ENCODE data around the gene DTNA.

The DTNA gene

GRCh38 chr18:34809451-34810072, 99.5 kb downstream of the DTNA start:
- DNase-seq: no peak

- no peak for DNase-seq
Measured at GRCh38 chr18:34816183-34816582, 106.1 kb downstream of the DTNA start.

DNA sequence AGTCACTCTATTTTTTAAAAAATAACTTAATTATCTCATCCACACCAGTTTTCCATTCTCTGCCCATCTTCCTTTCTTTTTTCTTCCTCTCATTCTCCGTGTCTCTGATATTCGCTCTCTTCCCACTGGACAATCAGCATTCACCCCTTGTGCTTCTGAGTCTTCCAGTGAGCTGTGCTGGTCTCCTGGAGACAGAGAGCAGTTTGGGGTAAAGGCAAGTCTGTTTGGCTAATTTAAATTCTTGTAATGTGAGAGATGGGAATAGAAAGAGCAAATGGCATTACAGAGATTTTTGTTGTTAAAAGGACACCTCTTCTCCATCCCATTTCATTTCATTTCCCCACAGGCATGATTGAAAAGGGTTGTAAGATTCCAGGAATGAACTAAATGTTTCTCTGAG, 107.5 kb downstream of the DTNA start:
- no peak for DNase-seq

DNA sequence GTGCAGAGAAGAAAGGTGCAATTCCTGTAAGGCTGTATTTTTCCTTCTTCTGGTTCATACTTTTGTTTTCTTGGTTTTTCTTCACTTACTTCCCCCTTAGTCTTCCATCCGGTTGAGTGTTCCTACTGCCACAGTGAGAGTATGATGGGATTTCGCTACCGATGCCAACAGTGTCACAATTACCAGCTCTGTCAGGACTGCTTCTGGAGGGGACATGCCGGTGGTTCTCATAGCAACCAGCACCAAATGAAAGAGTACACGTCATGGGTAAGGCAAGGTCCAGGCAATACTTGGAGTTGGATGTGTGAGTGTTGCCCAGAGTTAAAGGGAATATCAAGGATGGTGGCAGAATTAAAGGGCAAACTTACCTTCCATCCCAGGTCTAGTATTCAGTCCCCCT, 108.0 kb downstream of the DTNA start:
- no peak for DNase-seq

DNA sequence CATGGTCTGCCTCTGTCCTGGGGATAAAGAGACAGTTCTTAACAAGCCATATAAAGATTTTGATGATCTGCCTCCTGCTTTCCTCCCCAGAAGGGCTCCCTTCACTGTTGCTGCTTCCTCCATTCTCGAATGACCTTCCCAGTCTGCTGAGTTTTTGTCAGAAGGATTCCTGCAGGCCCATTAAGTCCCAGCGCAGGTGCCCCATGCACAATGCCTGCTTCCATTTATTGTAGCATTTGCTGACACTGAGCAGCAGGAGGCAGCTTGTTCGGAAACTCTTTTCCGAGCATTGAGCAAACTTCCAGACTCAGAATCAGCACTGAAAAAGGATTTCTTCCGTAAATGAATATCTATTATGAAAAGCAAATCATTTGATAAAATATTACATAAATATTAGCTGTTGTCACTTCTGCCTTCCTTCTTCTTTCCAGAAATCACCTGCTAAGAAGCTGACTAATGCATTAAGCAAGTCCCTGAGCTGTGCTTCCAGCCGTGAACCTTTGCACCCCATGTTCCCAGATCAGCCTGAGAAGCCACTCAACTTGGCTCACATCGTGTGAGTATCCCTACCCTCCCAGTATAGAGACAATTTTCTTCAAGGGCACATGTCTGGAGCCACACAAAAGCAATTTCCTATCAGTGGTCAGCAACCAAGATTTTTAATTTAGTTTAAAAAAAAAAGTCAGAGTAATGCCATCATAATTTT, 110.4 kb downstream of the DTNA start:
- DNase-seq: no peak

GRCh38 chr18:34821669-34822210, 111.6 kb downstream of the DTNA start:
- DNase-seq: no peak

GRCh38 chr18:34828093-34828492, 118.0 kb downstream of the DTNA start:
- DNase-seq: no peak

DNA sequence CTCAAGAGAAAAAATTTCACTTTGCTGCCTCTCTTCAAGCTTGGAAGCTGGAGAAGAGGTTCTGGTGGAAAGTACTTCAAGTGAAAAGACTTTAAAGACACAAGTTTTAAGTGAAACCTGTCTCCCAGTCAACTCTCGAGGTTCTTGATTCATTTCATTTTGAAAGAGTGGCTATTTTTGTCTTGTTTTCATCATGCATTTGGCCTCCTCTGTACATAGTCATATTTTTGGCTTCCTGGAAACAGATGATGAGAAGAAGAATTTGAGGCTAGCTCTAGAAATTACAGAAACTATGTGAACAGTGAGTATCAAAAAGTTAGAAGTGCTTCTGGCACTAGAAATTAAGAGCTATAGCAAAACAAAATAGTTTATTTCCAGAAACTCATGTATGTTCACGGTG, 124.8 kb downstream of the DTNA start:
- peak; percentile 26 for DNase-seq

GRCh38 chr18:34835466-34835865, 125.4 kb downstream of the DTNA start:
- DNase-seq: no peak

DNA sequence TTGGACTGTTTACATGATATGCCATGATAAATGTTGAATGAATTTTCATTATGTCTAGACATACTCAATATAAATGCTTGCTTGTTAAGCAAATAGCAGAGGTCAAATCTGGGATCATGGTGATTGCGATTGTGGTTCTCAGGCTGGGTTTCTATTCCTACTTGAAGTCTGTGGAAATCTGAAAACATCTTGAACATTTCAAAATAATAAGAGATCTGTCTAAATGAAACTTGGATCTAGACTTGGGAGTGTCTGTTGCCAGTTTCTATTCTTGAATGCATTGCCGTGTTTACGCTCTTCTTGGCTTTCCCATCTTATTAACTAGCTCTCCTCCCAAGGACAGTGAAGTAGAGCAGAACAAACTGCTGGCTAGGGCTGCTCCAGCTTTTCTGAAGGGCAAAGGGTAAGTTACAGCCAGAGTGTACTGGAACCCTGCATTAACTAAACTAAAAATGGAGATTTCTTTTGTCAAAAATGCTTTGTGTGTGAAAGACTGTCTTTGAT, 127.7 kb downstream of the DTNA start:
- no peak for DNase-seq

GRCh38 chr18:34838669-34839068, 128.6 kb downstream of the DTNA start:
- DNase-seq: no peak

DNA sequence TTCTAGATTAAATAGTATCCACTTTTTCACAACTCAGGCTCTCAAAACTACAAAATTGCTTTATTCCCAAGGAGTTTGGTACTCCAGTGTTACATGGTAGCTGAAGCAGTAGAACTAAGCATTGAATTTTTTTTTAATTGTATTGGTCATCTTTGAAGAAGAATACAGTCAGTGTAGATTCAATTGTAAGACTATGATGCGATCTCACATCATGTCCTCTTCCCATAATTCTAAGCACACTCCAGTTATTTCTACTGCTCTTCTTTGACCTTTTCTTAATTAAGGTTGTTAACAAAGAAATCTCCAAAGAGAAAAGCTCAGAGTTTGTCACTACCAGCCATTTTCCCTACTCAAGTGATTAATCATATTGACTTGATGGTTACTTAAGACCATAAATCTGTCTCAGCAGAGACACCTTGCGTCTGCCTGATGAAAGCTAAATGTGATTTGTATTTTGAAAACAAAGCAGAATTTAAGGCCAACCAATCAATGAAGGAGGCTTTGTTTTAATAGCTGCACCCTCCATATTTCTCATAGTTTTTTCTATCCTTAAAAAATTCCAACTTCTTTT, 130.2 kb downstream of the DTNA start:
- no peak for DNase-seq

- no peak for DNase-seq
Measured at GRCh38 chr18:34841891-34842290, 131.8 kb downstream of the DTNA start.

DNA sequence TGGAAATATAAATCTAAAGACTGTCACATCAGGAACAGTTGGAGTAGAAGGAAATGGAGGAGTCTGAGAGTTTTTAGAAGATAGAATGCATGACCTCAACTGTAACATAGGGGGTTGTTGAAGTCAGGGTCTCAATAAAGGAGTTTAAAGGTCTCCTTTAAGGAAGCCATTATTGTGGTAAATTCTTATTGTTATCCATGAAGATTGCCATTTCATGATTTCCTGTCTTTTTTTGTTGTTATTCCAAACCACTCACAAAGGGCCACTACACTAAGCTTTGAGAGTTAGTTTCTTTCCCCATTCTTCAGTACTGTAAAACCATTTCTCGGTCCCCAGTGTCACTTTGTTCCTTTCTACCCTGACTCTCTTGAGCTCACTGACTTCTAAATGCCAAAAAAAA, 134.0 kb downstream of the DTNA start:
- DNase-seq: no peak

DNA sequence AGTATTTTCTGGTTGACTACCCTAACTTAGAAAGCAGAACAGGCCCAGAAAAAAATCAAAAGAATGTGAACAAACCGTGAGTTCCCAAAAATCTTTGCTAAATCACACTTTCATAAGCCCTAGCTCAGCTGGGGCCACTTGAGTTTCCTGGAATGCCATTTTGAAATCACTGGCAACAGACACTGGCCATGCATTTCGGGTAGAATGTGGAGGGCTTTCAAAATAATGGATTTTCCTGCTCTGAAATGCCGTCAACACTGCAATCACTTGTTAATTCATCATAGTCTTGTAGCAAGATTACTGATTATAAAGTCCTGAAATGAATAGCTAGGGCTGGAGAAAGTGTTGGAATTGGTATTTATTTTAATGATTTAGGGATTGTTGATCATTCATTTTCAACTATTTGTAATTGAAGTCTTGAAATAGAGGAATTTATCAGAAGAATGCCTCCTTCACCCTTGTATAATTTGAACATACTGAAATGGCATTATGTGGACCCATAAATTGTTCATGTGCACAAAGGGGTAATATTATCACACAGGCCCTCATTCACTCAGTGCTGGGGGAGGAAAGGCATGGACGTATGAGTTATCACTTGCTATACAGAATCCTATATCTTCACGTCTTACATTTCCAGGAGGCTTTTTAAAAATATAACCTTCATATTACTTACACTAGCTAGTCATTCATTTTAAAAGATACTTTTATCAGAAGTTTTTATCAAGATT, 134.8 kb downstream of the DTNA start:
- no peak for DNase-seq

- no peak for DNase-seq
Measured at GRCh38 chr18:34847408-34847807, 137.3 kb downstream of the DTNA start.

- no peak for DNase-seq
Measured at GRCh38 chr18:34848156-34848555, 138.1 kb downstream of the DTNA start.

GRCh38 chr18:34848695-34849094, 138.6 kb downstream of the DTNA start:
- no peak for DNase-seq

- DNase-seq: no peak
Measured at GRCh38 chr18:34857320-34857719, 147.2 kb downstream of the DTNA start.

DNA sequence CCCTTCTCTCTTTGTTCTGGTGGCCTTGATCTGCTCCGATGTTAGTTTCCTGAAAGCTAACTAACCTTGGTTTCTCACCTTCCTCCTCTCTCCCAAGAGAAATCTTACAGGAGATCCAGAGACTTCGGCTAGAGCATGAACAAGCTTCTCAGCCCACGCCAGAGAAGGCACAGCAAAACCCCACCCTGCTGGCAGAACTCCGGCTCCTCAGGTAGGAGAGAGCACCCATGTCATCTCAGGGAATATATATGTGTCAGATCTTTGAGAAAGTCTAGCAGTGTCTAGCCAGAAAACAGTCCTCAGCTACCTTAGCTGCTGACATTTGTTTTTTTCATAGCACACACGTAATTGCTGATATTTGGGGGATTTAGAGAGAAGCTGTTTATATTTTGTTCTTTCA, 148.1 kb downstream of the DTNA start:
- no peak for DNase-seq

DNA sequence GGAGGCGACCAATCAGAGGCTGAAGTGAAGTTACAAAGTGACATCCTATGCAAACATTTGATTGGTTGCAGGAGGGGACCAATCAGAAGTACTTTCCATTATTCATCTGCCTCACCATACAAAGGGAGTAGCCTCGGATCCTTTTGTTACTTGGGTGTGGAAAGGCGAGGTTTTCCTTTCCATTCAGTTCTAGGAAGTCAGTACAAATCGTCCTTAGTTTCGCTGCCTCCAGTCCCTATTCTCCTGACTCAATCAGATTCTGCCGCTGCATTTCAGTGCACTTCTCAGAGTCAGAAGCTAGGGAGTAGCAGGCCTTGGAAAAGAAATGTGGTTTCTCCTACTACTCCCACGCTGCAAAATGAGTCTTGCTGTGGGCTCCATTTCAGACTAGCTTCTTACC, 149.4 kb downstream of the DTNA start:
- no peak for DNase-seq

DNA sequence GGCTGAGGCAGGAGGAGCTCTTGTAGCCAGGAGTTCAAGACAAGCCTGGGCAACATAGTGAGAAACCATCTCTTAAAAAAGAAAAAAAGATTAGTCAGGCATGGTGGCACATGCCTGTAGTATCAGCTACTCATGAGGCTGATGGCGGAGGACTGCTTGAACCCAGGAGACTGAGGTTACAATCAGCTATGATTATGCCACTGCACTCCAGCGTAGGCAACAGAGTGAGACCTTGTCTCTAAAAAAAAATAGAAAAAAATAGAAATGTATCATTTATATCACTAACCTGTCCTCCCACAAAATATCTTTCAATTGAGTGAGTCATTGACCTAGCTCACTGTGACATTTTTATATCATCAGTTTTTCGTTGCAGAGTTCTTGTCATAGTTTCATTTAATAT, 152.5 kb downstream of the DTNA start:
- DNase-seq: no peak

DNA sequence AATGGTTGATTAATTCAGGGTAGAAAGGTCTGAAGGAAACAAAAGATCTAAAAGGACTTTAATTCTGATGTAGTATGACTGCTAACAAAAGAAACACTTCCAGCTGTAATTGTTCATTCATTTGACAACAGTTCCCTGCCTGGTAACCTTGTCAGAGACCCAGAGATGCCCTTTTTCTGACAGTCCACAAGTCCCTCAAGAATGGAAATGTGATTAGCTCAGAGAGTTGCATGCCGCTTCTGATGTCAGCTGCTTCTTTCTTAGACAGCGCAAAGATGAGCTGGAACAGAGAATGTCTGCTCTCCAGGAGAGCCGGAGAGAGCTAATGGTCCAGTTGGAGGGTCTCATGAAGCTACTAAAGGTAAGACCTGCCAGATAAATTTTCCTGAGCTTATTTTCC, 153.6 kb downstream of the DTNA start:
- no peak for DNase-seq
